ENCODE data around the gene CDKN3. TPM values are rescaled to one million over a fixed set of nuclear protein-coding genes. Genes with fewer than 3 reads are reported as not detected.
"Not testable (repeated sequence)": the region's sequence is repeated elsewhere in the genome, so short reads cannot be mapped to it uniquely, and the experiment has no call there.

Gene CDKN3
- total RNA-seq, 1 donor from 2014 or later: 6.6 TPM

DNA sequence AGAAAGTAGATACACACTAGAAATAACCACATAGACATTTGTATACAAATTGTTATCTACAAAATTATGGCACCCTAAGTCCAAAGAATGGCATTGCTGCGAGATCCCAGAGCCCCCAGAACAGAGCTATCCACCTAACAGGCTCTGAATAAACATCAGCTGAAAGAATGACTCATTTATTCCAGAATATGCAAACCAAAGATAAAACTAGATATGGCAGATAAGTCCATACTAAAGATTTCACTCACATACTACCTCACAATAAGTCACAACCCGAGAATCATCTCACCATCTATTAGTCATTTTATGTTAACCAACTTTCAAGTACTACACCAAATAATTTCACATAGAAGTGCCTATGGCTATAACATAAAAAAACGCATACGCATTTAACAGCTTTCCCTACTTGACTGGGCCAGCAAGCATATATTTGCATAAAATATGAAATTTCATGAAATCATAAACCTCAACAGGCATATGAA lies 38.7 kb downstream of the CDKN3 start:
- DNase-seq (ENCODE audit: extremely low spot score in 2 of 2): no peak
- H3K27me3 ChIP-seq: no peaks in the 10 kb centered on the region
- no peak overlapping the region for H3K27ac ChIP-seq
- H3K4me1 ChIP-seq: peaks cover 46% of the 10 kb centered on the region
- intact Hi-C loops (cut with DNase I): no loop called here
- H3K4me3 ChIP-seq: no peak overlapping the region
- H3K36me3 ChIP-seq: peaks cover 0 to 8% of the 10 kb centered on the region in 2 donors
- H3K9me3 ChIP-seq: no peaks in the 10 kb centered on the region
- TF ChIP-seq, protein P1, sequence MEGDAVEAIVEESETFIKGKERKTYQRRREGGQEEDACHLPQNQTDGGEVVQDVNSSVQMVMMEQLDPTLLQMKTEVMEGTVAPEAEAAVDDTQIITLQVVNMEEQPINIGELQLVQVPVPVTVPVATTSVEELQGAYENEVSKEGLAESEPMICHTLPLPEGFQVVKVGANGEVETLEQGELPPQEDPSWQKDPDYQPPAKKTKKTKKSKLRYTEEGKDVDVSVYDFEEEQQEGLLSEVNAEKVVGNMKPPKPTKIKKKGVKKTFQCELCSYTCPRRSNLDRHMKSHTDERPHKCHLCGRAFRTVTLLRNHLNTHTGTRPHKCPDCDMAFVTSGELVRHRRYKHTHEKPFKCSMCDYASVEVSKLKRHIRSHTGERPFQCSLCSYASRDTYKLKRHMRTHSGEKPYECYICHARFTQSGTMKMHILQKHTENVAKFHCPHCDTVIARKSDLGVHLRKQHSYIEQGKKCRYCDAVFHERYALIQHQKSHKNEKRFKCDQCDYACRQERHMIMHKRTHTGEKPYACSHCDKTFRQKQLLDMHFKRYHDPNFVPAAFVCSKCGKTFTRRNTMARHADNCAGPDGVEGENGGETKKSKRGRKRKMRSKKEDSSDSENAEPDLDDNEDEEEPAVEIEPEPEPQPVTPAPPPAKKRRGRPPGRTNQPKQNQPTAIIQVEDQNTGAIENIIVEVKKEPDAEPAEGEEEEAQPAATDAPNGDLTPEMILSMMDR (IDR thresholded peaks at IDR 0.05): no peak
- TF ChIP-seq POLR2AphosphoS5 (IDR thresholded peaks at IDR 0.05; ENCODE audit: insufficient read depth in 1 of 2, low read depth in 1 of 2) (no peak), POLR2A (IDR thresholded peaks at IDR 0.05) (no peak)

DNA sequence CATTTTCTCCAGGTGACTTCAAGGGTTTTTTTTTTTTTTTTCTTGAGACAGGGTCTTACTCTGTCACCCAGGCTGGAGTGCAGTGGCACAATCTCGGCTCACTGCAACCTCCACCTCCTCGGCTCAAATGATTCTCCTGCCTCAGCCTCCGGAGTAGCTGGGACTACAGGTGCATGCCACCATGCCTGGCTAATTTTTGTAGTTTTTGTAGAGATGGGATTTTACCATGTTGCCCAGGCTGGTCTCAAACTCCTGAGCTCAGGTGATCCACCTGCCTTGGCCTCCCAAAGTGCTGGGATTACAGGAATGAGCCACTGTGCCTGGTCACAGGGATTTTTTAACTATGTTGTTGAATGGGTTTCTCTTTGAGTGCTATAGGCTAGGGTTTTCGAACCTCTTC lies 41.1 kb downstream of the CDKN3 start:
- peaks cover 44% of the 10 kb centered on the region for H3K4me1 ChIP-seq
- H3K36me3 ChIP-seq; H3K27me3 ChIP-seq; intact Hi-C loops (cut with DNase I); DNase-seq (ENCODE audit: extremely low spot score in 2 of 2); H3K4me3 ChIP-seq; H3K9me3 ChIP-seq; H3K27ac ChIP-seq: not testable (repeated sequence)

DNA sequence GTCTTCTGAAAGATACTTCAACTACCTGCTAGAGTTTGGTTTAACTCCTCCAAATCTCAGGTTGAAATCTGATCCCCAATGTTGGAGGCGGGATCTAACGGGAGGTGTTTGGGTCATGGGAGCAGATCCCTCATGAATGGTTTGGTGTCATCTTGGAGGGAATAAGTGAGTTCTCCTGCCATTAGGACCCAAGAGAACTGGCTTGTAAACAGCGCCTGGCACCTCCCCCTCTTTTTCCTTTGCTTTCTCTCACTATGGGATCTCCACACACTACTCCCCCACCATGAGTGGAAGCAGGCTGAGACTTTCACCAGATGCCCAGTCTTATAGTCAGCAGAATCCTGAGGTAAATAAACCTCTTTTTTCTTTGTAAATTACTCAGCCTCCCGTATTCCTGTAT lies 41.9 kb downstream of the CDKN3 start:
- Histone ChIP-seq H3K4me3 (no peak overlapping the region), H3K27me3 (no peaks in the 10 kb centered on the region), H3K4me1 (peaks cover 44% of the 10 kb centered on the region), H3K9me3 (no peaks in the 10 kb centered on the region), H3K36me3 (no peaks in the 10 kb centered on the region), H3K27ac (no peak overlapping the region)
- intact Hi-C loops (cut with DNase I): no loop called here
- DNase-seq (ENCODE audit: extremely low spot score in 2 of 2): no peak
- TF ChIP-seq POLR2A (IDR thresholded peaks at IDR 0.05) (no peak), POLR2AphosphoS5 (IDR thresholded peaks at IDR 0.05; ENCODE audit: insufficient read depth in 1 of 2, low read depth in 1 of 2) (no peak)
- TF ChIP-seq, protein P1 (IDR thresholded peaks at IDR 0.05): no peak

DNA sequence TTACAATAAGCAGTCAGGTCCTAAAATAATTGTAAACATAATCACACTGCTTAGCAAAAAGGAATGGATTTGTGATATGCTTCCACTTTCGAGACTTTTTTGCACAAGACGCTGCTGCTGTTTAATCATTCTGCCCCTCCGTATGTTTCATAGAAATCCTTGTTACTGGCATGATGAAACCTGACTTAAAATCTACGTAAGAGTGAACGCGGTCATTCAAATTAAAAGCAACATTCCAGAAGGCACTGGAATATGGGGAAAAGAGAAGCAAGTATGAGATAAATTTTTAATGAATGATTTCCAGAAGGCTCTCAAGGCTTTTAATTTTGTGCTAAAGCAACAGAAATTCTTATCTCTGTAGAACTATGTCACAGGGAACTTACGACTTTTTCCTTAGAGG lies 43.2 kb downstream of the CDKN3 start:
- intact Hi-C loops (cut with DNase I): no loop called here
- H3K9me3 ChIP-seq: no peaks in the 10 kb centered on the region
- TF ChIP-seq POLR2A (IDR thresholded peaks at IDR 0.05): no peak
- TF ChIP-seq, protein P1 (IDR thresholded peaks at IDR 0.05): no peak
- no peak for TF ChIP-seq POLR2AphosphoS5 (IDR thresholded peaks at IDR 0.05; ENCODE audit: insufficient read depth in 1 of 2, low read depth in 1 of 2)
- H3K36me3 ChIP-seq: no peaks in the 10 kb centered on the region
- H3K27ac ChIP-seq: no peak overlapping the region
- H3K4me1 ChIP-seq: peaks cover 51% of the 10 kb centered on the region
- peak overlapping the region; percentile 66 to 96 for H3K4me3 ChIP-seq
- no peak for DNase-seq (ENCODE audit: extremely low spot score in 2 of 2)
- H3K27me3 ChIP-seq: no peaks in the 10 kb centered on the region

DNA sequence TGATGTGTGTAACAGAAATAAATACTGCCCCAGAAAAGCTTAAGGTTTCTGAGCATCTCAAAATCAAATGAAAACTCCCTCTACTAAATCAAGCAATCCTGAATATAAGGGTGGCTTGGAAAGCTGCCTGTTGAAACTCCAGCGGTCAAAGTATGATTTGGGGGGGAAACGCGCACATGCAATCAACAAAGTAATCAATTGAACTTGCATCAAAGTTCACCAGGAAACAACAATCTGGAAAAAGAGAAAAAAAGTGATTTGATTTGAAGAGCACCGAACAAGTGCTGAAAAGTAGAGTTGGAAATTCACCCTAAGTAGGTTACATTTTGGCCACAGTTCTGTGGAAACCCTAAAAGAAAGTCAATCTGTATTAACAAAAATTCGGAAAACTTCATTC lies 43.7 kb downstream of the CDKN3 start:
- intact Hi-C loops (cut with DNase I): no loop called here
- H3K4me1 ChIP-seq: peaks cover 54% of the 10 kb centered on the region
- TF ChIP-seq POLR2A (IDR thresholded peaks at IDR 0.05) (no peak), POLR2AphosphoS5 (IDR thresholded peaks at IDR 0.05; ENCODE audit: insufficient read depth in 1 of 2, low read depth in 1 of 2) (no peak)
- TF ChIP-seq, protein P1 (IDR thresholded peaks at IDR 0.05): no peak

More for the DNA sequence above, 43.7 kb downstream of the CDKN3 start:
- Histone ChIP-seq H3K36me3 (no peaks in the 10 kb centered on the region), H3K27ac (peak overlapping the region; percentile 85), H3K27me3 (no peaks in the 10 kb centered on the region), H3K9me3 (no peaks in the 10 kb centered on the region), H3K4me3 (peak overlapping the region; percentile 66 to 96)
- DNase-seq (ENCODE audit: extremely low spot score in 2 of 2): no peak

Measured in vagina (tissue), 2 donors.